Keratinocyte (primary cell): Measurements from ENCODE around the gene ETNPPL. TPM values are rescaled to one million over a fixed set of nuclear protein-coding genes. Genes with fewer than 3 reads are reported as not detected.

Experiments
- DNase-seq: peaks from one replicate; pipeline ENCODE4 v3.0.0-alpha.2; 2011; ENCODE audit warnings: low read depth, missing footprints, low spot score
- FAIRE-seq: peaks from 2 replicates; lab custom pipeline; 2011; peaks lifted over from hg19 to GRCh38; lab: Jason Lieb, UNC
- H2AFZ ChIP-seq: 2 replicates; pipeline ENCODE4 v1.6.0; 2012; ENCODE audit warnings: low read length, control low read depth, inconsistent platforms; ENCODE audit not compliant: control insufficient read depth
- H3K27ac ChIP-seq: 2 replicates; pipeline ENCODE4 v1.5.1; 2011; ENCODE audit warnings: low read length; ENCODE audit not compliant: control insufficient read depth, insufficient read depth
- H3K27me3 ChIP-seq: 3 replicates; pipeline ENCODE4 v1.6.0; 2011; ENCODE audit warnings: low read length; ENCODE audit not compliant: control insufficient read depth, insufficient read depth; ENCODE audit errors: extremely low read depth
- H3K36me3 ChIP-seq, 2 experiments: 2 replicates in 1 of 2; 3 replicates in 1 of 2; pipeline ENCODE4 v1.5.1; 2011; ENCODE audit warnings: low read length in 2 of 2, mild to moderate bottlenecking in 1 of 2; ENCODE audit not compliant: control insufficient read depth in 2 of 2, insufficient read depth in 2 of 2; ENCODE audit errors: extremely low read depth in 1 of 2
- H3K4me1 ChIP-seq: 3 replicates; pipeline ENCODE4 v1.5.1; 2011; ENCODE audit warnings: low read length; ENCODE audit not compliant: control insufficient read depth, insufficient read depth; ENCODE audit errors: extremely low read depth
- H3K4me2 ChIP-seq: 3 replicates; pipeline ENCODE4 v1.6.0; 2011; ENCODE audit warnings: low read depth, low read length; ENCODE audit not compliant: control insufficient read depth, insufficient read depth; ENCODE audit errors: extremely low read depth
- H3K4me3 ChIP-seq, 3 experiments: fragments of 200-600 bp in 1 of 3; sonication (generic) in 1 of 3; 2 replicates in 2 of 3; 3 replicates in 1 of 3; pipeline ENCODE4 v1.5.1; 2011 to 2016; ENCODE audit warnings: low read length in 3 of 3, mild to moderate bottlenecking in 3 of 3, control low read depth in 2 of 3, inconsistent platforms in 1 of 3, low read depth in 1 of 3, mixed read lengths in 1 of 3, mixed run types in 1 of 3, moderate library complexity in 1 of 3; ENCODE audit not compliant: control insufficient read depth in 2 of 3, insufficient read depth in 2 of 3; ENCODE audit errors: extremely low read depth in 1 of 3
- H3K79me2 ChIP-seq: 2 replicates; pipeline ENCODE4 v1.6.0; 2012; ENCODE audit warnings: low read length; ENCODE audit not compliant: control insufficient read depth, insufficient read depth
- H3K9ac ChIP-seq: 3 replicates; pipeline ENCODE4 v1.6.0; 2011; ENCODE audit warnings: low read length; ENCODE audit not compliant: control insufficient read depth, insufficient read depth; ENCODE audit errors: extremely low read depth
- H3K9me1 ChIP-seq: 3 replicates; pipeline ENCODE4 v1.6.0; 2011; ENCODE audit warnings: low read length; ENCODE audit not compliant: control insufficient read depth, insufficient read depth; ENCODE audit errors: extremely low read depth
- H3K9me3 ChIP-seq: 2 replicates; pipeline ENCODE4 v1.5.1; 2012; ENCODE audit warnings: low read depth, low read length; ENCODE audit not compliant: control insufficient read depth
- H4K20me1 ChIP-seq: 3 replicates; pipeline ENCODE4 v1.6.0; 2011; ENCODE audit warnings: low read length; ENCODE audit not compliant: control insufficient read depth, insufficient read depth; ENCODE audit errors: extremely low read depth
- EZH2 ChIP-seq: IDR thresholded peaks from one replicate; pipeline ENCODE4 v1.6.1; 2012; ENCODE audit warnings: inconsistent platforms, mild to moderate bottlenecking, low read length, moderate library complexity
- dilution Hi-C: fragments of 300-500 bp; cut with MboI; formaldehyde crosslinking; loops from one replicate; pipeline ENCODE4 v1.7.0; 2020; ENCODE audit warnings: low sequenced_read_pairs; ENCODE audit not compliant: extremely low pct_ligation_motif_present
- polyA plus RNA-seq, 5 experiments: library from polyadenylated mRNA; depleted of rRNA in 3 of 5; stranded (reverse) in 3 of 5; stranded (forward) in 1 of 5; unstranded in 1 of 5; fragments of >200 nt; gene quantifications; 1 replicate in 1 of 5; 2 replicates in 3 of 5; 3 replicates in 1 of 5; pipeline versions ENCODE4 v1.2.1 to v1.2.3, GENCODE V29; 2011 to 2012; ENCODE audit warnings: missing spikeins in 2 of 5, low read depth in 1 of 5, low replicate concordance in 1 of 5
- TF ChIP-seq, protein P1 (sequence below), 3 experiments: IDR thresholded peaks in 1 of 3; conservative IDR thresholded peaks in 1 of 3; optimal IDR thresholded peaks in 1 of 3; 2 replicates in 2 of 3; 3 replicates in 1 of 3; pipeline versions ENCODE3 to v1.5.1; 2011; ENCODE audit warnings: low read length in 3 of 3, mild to moderate bottlenecking in 3 of 3, moderate library complexity in 2 of 3, control low read depth in 1 of 3, inconsistent platforms in 1 of 3; ENCODE audit not compliant: insufficient read depth in 2 of 3; ENCODE audit errors: extremely low read depth in 1 of 3

Gene ETNPPL
- polyA plus RNA-seq, 1 donor (not counting 4 experiments of a cell fraction or from before 2014, with no cell fraction given) = not detected

DNA sequence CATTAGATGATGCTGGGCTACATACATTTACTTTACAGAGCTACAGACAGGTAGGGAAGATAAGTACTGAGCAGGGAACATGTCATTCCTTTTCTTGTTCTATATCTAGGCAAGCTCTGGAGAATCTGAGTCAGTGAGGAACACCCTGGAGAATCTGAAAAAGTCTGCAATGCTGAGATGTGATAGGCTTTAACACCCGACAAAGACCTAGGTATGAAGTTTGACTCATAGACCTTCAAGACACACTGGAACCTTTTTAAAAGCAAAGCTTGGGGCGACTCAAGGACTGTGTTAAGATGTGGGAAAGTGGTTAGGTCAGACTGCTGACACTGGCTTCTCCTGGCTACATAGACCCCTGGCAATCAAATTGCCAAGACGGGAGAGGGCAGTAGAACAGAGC is 69.6 kb downstream of the ETNPPL start:
- FAIRE-seq = no peak
- H2AFZ ChIP-seq = no peak overlapping the region
- no peaks in the 10 kb centered on the region for H3K79me2 ChIP-seq
- H3K4me3 ChIP-seq = no peak overlapping the region
- no peaks in the 10 kb centered on the region for H3K4me1 ChIP-seq
- no peaks in the 10 kb centered on the region for H3K9me1 ChIP-seq
- dilution Hi-C loops = no loop called here
- no peak for DNase-seq
- H3K27me3 ChIP-seq = no peaks in the 10 kb centered on the region
- TF ChIP-seq, protein P1, sequence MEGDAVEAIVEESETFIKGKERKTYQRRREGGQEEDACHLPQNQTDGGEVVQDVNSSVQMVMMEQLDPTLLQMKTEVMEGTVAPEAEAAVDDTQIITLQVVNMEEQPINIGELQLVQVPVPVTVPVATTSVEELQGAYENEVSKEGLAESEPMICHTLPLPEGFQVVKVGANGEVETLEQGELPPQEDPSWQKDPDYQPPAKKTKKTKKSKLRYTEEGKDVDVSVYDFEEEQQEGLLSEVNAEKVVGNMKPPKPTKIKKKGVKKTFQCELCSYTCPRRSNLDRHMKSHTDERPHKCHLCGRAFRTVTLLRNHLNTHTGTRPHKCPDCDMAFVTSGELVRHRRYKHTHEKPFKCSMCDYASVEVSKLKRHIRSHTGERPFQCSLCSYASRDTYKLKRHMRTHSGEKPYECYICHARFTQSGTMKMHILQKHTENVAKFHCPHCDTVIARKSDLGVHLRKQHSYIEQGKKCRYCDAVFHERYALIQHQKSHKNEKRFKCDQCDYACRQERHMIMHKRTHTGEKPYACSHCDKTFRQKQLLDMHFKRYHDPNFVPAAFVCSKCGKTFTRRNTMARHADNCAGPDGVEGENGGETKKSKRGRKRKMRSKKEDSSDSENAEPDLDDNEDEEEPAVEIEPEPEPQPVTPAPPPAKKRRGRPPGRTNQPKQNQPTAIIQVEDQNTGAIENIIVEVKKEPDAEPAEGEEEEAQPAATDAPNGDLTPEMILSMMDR (optimal IDR thresholded peaks at IDR 0.05 in 1 of 3, IDR thresholded peaks at IDR 0.05 in 1 of 3, conservative IDR thresholded peaks at IDR 0.05 in 1 of 3; ENCODE audit: extremely low read depth in 1 of 3, insufficient read depth in 2 of 3, low read length in 3 of 3) = no peak
- no peak for TF ChIP-seq EZH2
- no peak overlapping the region for H3K27ac ChIP-seq
- H3K4me2 ChIP-seq = no peak overlapping the region
- H3K9ac ChIP-seq = no peak overlapping the region
- no peaks in the 10 kb centered on the region for H3K9me3 ChIP-seq
- no peaks in the 10 kb centered on the region for H4K20me1 ChIP-seq
- H3K36me3 ChIP-seq = no peaks in the 10 kb centered on the region

Other genes with a start within 250 kb of the ETNPPL start
- 1,911 to 3,183 TPM (median 3,164 TPM) in 3 replicates for gene RPL34, start 142.5 kb downstream of the ETNPPL start, polyA plus RNA-seq
- gene OSTC, start 112.5 kb downstream of the ETNPPL start, polyA plus RNA-seq = 92.9 to 147 TPM (median 109 TPM) in 3 replicates